ENCODE measurements around the gene EDC3.

DNA sequence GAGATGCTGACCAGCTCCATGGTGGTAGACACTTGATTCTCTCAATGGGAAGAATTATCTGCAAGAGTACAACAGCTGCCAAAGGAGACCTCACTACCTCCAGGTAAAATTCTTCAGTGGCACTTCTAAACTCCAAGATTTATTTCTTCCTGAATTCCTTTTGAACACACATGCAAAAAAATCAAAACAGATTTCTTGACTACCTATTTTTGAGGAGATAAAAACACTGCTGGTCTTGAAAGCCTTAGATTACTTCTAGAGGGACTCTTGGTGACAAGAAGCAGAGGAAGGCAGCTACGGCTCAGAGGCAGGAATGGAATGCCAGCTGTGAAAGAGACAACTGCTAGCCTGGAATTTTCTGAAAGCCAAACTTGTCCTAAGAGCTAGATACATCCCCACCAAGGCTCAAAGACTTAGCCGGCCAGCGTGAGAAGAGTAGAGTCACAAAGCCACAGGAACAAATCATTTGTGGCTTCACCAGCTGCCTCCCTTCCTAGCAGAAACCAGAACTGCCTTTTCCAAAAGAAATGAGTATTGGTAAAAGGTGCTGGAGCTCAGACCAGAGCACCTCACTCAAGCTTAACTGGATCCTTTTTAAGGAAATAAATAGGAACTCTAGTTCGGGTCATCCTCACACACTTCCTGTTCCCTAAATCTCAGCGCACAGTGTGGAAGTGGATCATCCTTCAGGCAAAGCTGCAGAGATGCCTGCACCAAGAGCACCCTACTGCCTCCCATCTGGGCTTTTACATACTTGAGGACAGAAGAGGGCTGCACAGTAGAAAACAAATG lies 47.6 kb downstream of the EDC3 start:
- TF ChIP-seq POLR2A (IDR thresholded peaks at IDR 0.05) (no peak), EP300 (IDR thresholded peaks at IDR 0.05) (no peak)
- TF ChIP-seq, protein P1, sequence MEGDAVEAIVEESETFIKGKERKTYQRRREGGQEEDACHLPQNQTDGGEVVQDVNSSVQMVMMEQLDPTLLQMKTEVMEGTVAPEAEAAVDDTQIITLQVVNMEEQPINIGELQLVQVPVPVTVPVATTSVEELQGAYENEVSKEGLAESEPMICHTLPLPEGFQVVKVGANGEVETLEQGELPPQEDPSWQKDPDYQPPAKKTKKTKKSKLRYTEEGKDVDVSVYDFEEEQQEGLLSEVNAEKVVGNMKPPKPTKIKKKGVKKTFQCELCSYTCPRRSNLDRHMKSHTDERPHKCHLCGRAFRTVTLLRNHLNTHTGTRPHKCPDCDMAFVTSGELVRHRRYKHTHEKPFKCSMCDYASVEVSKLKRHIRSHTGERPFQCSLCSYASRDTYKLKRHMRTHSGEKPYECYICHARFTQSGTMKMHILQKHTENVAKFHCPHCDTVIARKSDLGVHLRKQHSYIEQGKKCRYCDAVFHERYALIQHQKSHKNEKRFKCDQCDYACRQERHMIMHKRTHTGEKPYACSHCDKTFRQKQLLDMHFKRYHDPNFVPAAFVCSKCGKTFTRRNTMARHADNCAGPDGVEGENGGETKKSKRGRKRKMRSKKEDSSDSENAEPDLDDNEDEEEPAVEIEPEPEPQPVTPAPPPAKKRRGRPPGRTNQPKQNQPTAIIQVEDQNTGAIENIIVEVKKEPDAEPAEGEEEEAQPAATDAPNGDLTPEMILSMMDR (IDR thresholded peaks at IDR 0.05) = no peak
